K562 (cell line): ENCODE measurements around the gene FHIT. TPM values are rescaled to one million over a fixed set of nuclear protein-coding genes. Genes with fewer than 3 reads are reported as not detected.

Experiments used
- CREB3L1 ChIP-seq: fragments of 450-650 bp; IDR thresholded peaks from 2 replicates; pipeline ENCODE4 v1.6.1; 2014; ENCODE audit warnings: low read depth, mild to moderate bottlenecking, moderate library complexity, borderline replicate concordance
- FOXM1 ChIP-seq, 2 experiments: fragments of 450-650 bp in 1 of 2; sonication (generic) in 1 of 2; formaldehyde crosslinking in 1 of 2; IDR thresholded peaks; 2 replicates each; pipeline versions ENCODE4 v1.6.1 to v1.9.0; 2017 to 2022; ENCODE audit warnings: low read depth in 2 of 2, mild to moderate bottlenecking in 2 of 2, missing genetic modification reagents in 1 of 2, moderate library complexity in 1 of 2
- HCFC1 ChIP-seq: IDR thresholded peaks from 2 replicates; pipeline ENCODE4 v1.6.1; 2012; ENCODE audit warnings: low read depth, low read length, improper control_type of control experiment
- ZBTB11 ChIP-seq, 3 experiments: fragments of 200-800 bp in 1 of 3; fragments of 250-450 bp in 1 of 3; fragments of 450-650 bp in 1 of 3; sonication (Bioruptor Pico) in 1 of 3; sonication (Bioruptor generic) in 1 of 3; formaldehyde crosslinking in 1 of 3; IDR thresholded peaks; 2 replicates each; pipeline versions ENCODE4 v1.6.1 to v1.8.0; 2016 to 2022; ENCODE audit warnings: mild to moderate bottlenecking in 2 of 3, missing genetic modification characterization in 2 of 3, missing compliant biosample characterization in 1 of 3, moderate library complexity in 1 of 3
- ZNF274 ChIP-seq: IDR thresholded peaks from 2 replicates; pipeline ENCODE4 v1.6.1; 2011; ENCODE audit warnings: low read depth, mild to moderate bottlenecking, low read length, moderate library complexity, borderline replicate concordance
- polyA plus RNA-seq, 8 experiments: library from polyadenylated mRNA; depleted of rRNA in 4 of 8; stranded (reverse) in 5 of 8; unstranded in 3 of 8; fragments of >200 nt; fragmentation: Nextera tagmentation in 2 of 8; fragmentation: Illumina TruSeq in 1 of 8; extraction: Ambion mirVana in 2 of 8; extraction: Trizol in 1 of 8; gene quantifications; 2 replicates each; pipeline versions ENCODE4 v1.2.1 to v1.2.3, GENCODE V29; 2011 to 2014; ENCODE audit warnings: inconsistent platforms in 1 of 8, missing spikeins in 1 of 8
- total RNA-seq, 7 experiments: library from RNA; depleted of rRNA in 6 of 7; stranded (reverse); fragments of >200 nt in 6 of 7; fragmentation: Illumina TruSeq in 2 of 7; extraction: Trizol in 2 of 7; gene quantifications; 2 replicates each; pipeline versions ENCODE4 v1.2.1 to v1.2.3, GENCODE V29; 2011 to 2021; ENCODE audit warnings: low replicate concordance in 1 of 7

FHIT gene
- total and polyA plus RNA-seq, 9 of the 15 experiments (the other 6 are each of a cell fraction or from before 2014, with no cell fraction given), result 1.7 to 9.1 (median 4.3) TPM

- TF ChIP-seq FOXM1 (IDR thresholded peaks at IDR 0.05; ENCODE audit: low read depth) (no peak), FOXM1 (CRISPR knock-in tag; IDR thresholded peaks at IDR 0.05; ENCODE audit: low read depth) (no peak), CREB3L1 (no peak), ZNF274 (no peak), ZBTB11 (CRISPR knock-in tag; IDR thresholded peaks at IDR 0.05) (no peak), HCFC1 (no peak)
Measured at GRCh38 chr3:59796456-59796855, 1454.8 kb downstream of the FHIT start (continued).
